GM12892 (cell line): ENCODE measurements around the gene CDH26.
"Not testable (repeated sequence)": the region's sequence is repeated elsewhere in the genome, so short reads cannot be mapped to it uniquely, and the experiment has no call there.

Experiments
- DNase-seq: peaks from one replicate; pipeline ENCODE4 v3.0.0; 2011; ENCODE audit not compliant: insufficient read length
- FAIRE-seq: peaks from 2 replicates; lab custom pipeline; 2011; peaks lifted over from hg19 to GRCh38; lab: Jason Lieb, UNC
- POLR2A ChIP-seq: IDR thresholded peaks from 2 replicates; pipeline ENCODE4 v1.6.1; 2011; ENCODE audit warnings: low read depth, low read length, control low read depth
- POLR2AphosphoS5 ChIP-seq: IDR thresholded peaks from 2 replicates; pipeline ENCODE4 v1.6.1; 2011; ENCODE audit warnings: low read depth, low read length, control low read depth
- TAF1 ChIP-seq: IDR thresholded peaks from 2 replicates; pipeline ENCODE4 v1.6.1; 2011; ENCODE audit warnings: low read depth, mild to moderate bottlenecking, control low read depth, low read length, borderline replicate concordance

CDH26 gene

GRCh38 chr20:59942245-59942644 is 16.0 kb upstream of the CDH26 start:
- TF ChIP-seq POLR2AphosphoS5 (no peak), POLR2A (no peak), TAF1 (no peak)
- FAIRE-seq, result no peak
- no peak for DNase-seq

- no peak for FAIRE-seq
- no peak for DNase-seq
- TF ChIP-seq TAF1 (no peak), POLR2A (no peak)
Measured at GRCh38 chr20:59944726-59945125, 13.5 kb upstream of the CDH26 start.

- FAIRE-seq, result no peak
- no peak for DNase-seq
- no peak for TF ChIP-seq POLR2AphosphoS5
- TF ChIP-seq POLR2A, result no peak
- TF ChIP-seq TAF1, result no peak
Measured at GRCh38 chr20:59945175-59945574, 13.0 kb upstream of the CDH26 start.

GRCh38 chr20:59945731-59946130 is 12.5 kb upstream of the CDH26 start:
- no peak for TF ChIP-seq POLR2A
- no peak for TF ChIP-seq TAF1
- no peak for TF ChIP-seq POLR2AphosphoS5
- DNase-seq, result no peak
- FAIRE-seq, result no peak

- DNase-seq (no peak), FAIRE-seq (no peak)
- no peak for TF ChIP-seq POLR2AphosphoS5
- no peak for TF ChIP-seq TAF1
- no peak for TF ChIP-seq POLR2A
Measured at GRCh38 chr20:59947376-59947775, 10.8 kb upstream of the CDH26 start.

- TF ChIP-seq POLR2AphosphoS5 (no peak), POLR2A (no peak), TAF1 (no peak)
- DNase-seq (no peak), FAIRE-seq (no peak)
Measured at GRCh38 chr20:59948212-59948611, 10.0 kb upstream of the CDH26 start.

- FAIRE-seq, result peak; percentile 63
- TF ChIP-seq POLR2AphosphoS5, result no peak
- TF ChIP-seq TAF1, result no peak
- TF ChIP-seq POLR2A, result no peak
- no peak for DNase-seq
Measured at GRCh38 chr20:59948828-59949720, 9.1 kb upstream of the CDH26 start.

- FAIRE-seq, result no peak
- TF ChIP-seq POLR2A (no peak), POLR2AphosphoS5 (no peak), TAF1 (no peak)
- no peak for DNase-seq
Measured at GRCh38 chr20:59949911-59950310, 8.3 kb upstream of the CDH26 start.

GRCh38 chr20:59954718-59955117 is 3.5 kb upstream of the CDH26 start:
- FAIRE-seq (no peak), DNase-seq (no peak)
- TF ChIP-seq TAF1 (no peak), POLR2AphosphoS5 (no peak), POLR2A (no peak)

GRCh38 chr20:59955131-59955796 is 3.0 kb upstream of the CDH26 start:
- no peak for DNase-seq
- TF ChIP-seq POLR2AphosphoS5, result no peak
- TF ChIP-seq POLR2A, result no peak
- TF ChIP-seq TAF1, result no peak
- FAIRE-seq, result no peak

- not testable (repeated sequence) for DNase-seq, FAIRE-seq
Measured at GRCh38 chr20:59957568-59957967, 655 bp upstream of the CDH26 start.

GRCh38 chr20:59958626-59959025 is 403 bp downstream of the CDH26 start:
- no peak for DNase-seq
- no peak for FAIRE-seq
- TF ChIP-seq TAF1 (no peak), POLR2AphosphoS5 (no peak), POLR2A (no peak)

GRCh38 chr20:59961423-59961822 is 3.2 kb downstream of the CDH26 start:
- FAIRE-seq (no peak), DNase-seq (no peak)
- TF ChIP-seq TAF1 (no peak), POLR2AphosphoS5 (no peak), POLR2A (no peak)
